ENCODE data around the gene ORC4. TPM values are rescaled to one million over a fixed set of nuclear protein-coding genes. Genes with fewer than 3 reads are reported as not detected.

The ORC4 gene
- total RNA-seq, 1 donor from 2014 or later: 57.9 TPM

DNA sequence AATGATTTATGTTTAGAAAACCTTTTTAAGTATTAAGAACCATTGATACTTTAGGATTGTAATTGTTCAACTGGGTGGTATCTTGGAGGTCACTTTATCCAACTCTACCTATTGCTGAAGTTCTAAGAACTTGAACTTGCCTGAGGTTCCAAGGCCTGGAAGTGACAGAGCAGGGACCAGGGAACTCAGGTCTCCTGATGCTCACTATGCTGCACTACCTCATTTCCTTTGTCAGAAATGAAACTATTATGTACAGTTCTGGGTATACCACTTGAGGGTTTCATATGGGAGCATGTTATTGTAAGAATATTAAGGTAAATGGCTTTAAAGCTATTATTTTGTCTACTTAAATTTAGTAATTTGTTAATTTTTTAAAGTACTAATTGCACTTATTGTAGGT is 3.3 kb upstream of the ORC4 start:
- no peak for FAIRE-seq
- TF ChIP-seq CTCF (IDR thresholded peaks at IDR 0.05; ENCODE audit: insufficient read depth, low read length, severe bottlenecking): no peak
- Histone ChIP-seq H3K4me3 (ENCODE audit: low read depth, low read length) (no peak overlapping the region), H3K27me3 (ENCODE audit: control insufficient read depth, insufficient read depth, low read length) (no peaks in the 10 kb centered on the region), H3K36me3 (ENCODE audit: control insufficient read depth, insufficient read depth, low read length) (no peaks in the 10 kb centered on the region)
- no peak for DNase-seq (ENCODE audit: low read depth)

DNA sequence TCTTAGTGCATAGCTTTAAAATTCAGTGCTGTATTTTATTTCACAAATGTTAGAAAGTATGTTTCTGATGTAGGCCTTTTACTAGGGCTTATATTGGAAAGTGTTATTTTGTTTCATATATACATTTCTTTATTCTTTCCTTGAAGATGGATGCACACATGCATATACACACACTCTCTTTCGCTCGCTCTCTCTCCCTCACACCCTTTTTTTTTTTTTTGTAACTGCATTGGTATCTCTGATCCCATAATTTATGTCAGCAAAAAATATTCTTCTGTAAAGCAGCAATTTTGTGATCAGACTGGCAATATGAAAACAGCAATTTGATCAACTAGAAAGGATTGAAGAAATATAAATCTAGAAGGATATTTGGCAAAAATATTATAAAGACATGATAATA is 2.3 kb upstream of the ORC4 start:
- Histone ChIP-seq H3K4me3 (ENCODE audit: low read depth, low read length) (no peak overlapping the region), H3K27me3 (ENCODE audit: control insufficient read depth, insufficient read depth, low read length) (no peaks in the 10 kb centered on the region), H3K36me3 (ENCODE audit: control insufficient read depth, insufficient read depth, low read length) (no peaks in the 10 kb centered on the region)
- no peak for TF ChIP-seq CTCF (IDR thresholded peaks at IDR 0.05; ENCODE audit: insufficient read depth, low read length, severe bottlenecking)
- DNase-seq (ENCODE audit: low read depth): no peak
- FAIRE-seq: no peak

GRCh38 chr2:148022351-148022750 is 1.8 kb upstream of the ORC4 start:
- FAIRE-seq: no peak
- Histone ChIP-seq H3K4me3 (ENCODE audit: low read depth, low read length) (peak overlapping the region; percentile 67), H3K27me3 (ENCODE audit: control insufficient read depth, insufficient read depth, low read length) (no peaks in the 10 kb centered on the region), H3K36me3 (ENCODE audit: control insufficient read depth, insufficient read depth, low read length) (no peaks in the 10 kb centered on the region)
- DNase-seq (ENCODE audit: low read depth): no peak
- TF ChIP-seq CTCF (IDR thresholded peaks at IDR 0.05; ENCODE audit: insufficient read depth, low read length, severe bottlenecking): no peak

GRCh38 chr2:148021886-148022285 is 1.3 kb upstream of the ORC4 start:
- no peak for TF ChIP-seq CTCF (IDR thresholded peaks at IDR 0.05; ENCODE audit: insufficient read depth, low read length, severe bottlenecking)
- DNase-seq (ENCODE audit: low read depth): no peak
- peak overlapping the region; percentile 67 for H3K4me3 ChIP-seq (ENCODE audit: low read depth, low read length)
- H3K27me3 ChIP-seq (ENCODE audit: control insufficient read depth, insufficient read depth, low read length): no peaks in the 10 kb centered on the region
- H3K36me3 ChIP-seq (ENCODE audit: control insufficient read depth, insufficient read depth, low read length): no peaks in the 10 kb centered on the region
- FAIRE-seq: no peak

GRCh38 chr2:148021059-148021861 is 723 bp upstream of the ORC4 start, which contains the start of gene MBD5:
MBD5 (plus strand) TSS chr2:148021091.
- no peak for TF ChIP-seq CTCF (IDR thresholded peaks at IDR 0.05; ENCODE audit: insufficient read depth, low read length, severe bottlenecking)
- no peak for DNase-seq (ENCODE audit: low read depth)
- H3K36me3 ChIP-seq (ENCODE audit: control insufficient read depth, insufficient read depth, low read length): no peaks in the 10 kb centered on the region
- no peak for FAIRE-seq
- no peaks in the 10 kb centered on the region for H3K27me3 ChIP-seq (ENCODE audit: control insufficient read depth, insufficient read depth, low read length)
- H3K4me3 ChIP-seq (ENCODE audit: low read depth, low read length): peak within 1 kb of the TSS; percentile 90

GRCh38 chr2:148014616-148015015 is 5.9 kb downstream of the ORC4 start:
- DNase-seq (ENCODE audit: low read depth): no peak

More at GRCh38 chr2:148014616-148015015, 5.9 kb downstream of the ORC4 start:
- Histone ChIP-seq H3K4me3 (ENCODE audit: low read depth, low read length) (no peak overlapping the region), H3K27me3 (ENCODE audit: control insufficient read depth, insufficient read depth, low read length) (no peaks in the 10 kb centered on the region), H3K36me3 (ENCODE audit: control insufficient read depth, insufficient read depth, low read length) (no peaks in the 10 kb centered on the region)
- FAIRE-seq: no peak
- TF ChIP-seq CTCF (IDR thresholded peaks at IDR 0.05; ENCODE audit: insufficient read depth, low read length, severe bottlenecking): no peak

All from bronchial epithelial cell (primary cell).